HG02870 (cell line): Measurements from ENCODE around the gene CXCR5.

Experiments used
- ATAC-seq: cut with Tn5 transposase; IDR thresholded peaks from one replicate; pipeline ENCODE4 v1.9.1; 2021; ENCODE audit warnings: mild to moderate bottlenecking, moderate library complexity; ENCODE audit not compliant: unreplicated experiment

The CXCR5 gene

DNA sequence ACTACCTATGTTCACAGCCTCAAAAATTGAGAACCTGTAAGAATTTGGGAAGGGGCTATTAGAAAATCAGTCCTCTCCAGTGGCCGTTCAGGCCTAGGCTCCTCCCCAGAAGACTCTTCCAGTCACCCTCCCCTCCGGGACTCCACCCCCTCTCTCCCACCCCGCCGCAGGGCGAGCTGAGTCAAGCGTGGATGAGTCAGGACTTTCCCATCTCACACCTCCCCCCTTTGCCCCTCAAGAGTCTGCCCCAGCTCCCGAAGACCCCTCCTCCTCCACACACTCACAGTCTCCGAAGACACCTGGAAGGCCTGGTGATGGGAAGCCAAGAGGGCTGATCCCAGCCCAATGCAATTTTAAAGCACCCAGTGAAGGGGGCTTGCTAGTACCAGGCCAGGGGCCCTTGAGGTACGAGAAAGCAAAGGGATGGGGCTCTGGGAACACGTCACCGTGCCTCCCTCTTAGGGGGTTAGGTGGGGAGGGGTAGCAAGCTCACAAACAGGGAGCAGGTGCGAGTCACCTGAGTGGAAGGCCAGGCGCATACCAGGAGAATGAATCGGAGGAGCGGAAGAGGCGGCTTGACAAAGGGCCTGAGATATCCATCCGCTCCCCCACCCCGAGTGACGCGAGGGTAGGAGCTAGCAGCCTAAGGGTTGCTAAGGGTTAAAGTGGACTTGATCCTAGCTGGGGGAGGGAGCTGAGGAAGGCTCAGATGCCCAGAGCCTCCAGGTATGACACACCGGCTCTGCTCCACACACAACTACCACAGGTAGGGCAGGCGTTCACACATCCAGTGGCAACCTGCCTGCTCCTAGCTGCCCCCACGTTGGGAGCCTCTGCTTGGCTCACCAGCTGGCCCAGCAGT lies 28.4 kb downstream of the CXCR5 start:
- ATAC-seq, result no peak

DNA sequence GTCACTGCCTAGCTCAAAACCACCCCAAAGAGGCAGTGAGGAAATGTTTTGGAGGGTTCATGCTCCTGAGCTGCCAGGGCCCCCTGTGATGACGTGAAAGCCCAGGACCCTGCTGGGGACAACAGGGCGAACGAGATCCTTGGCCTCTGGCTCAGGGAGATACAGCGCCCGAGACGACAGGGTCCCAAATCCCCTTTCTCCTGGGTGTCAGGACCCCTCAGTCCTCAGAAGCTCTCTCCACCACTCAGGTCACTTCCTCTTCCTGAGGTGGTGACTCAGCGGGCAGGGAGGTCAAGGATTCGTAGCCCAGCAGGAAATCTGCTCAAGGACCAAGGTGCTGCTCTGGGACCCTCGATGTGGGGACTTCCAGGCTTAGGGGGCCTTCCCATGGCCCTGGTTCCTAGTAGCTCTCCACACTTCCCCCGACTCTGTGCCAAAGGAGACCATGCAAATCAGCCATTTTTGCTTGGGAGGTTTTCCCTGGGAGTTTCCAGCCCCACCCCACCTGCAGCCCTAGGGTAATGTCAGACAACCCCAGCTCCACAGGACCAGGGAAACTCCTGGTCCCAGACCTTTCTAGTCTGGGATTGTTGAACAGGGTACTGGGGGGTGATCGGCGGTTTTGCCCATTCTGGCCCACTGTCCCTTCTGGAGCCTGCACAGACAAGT lies 29.2 kb downstream of the CXCR5 start:
- no peak for ATAC-seq

DNA sequence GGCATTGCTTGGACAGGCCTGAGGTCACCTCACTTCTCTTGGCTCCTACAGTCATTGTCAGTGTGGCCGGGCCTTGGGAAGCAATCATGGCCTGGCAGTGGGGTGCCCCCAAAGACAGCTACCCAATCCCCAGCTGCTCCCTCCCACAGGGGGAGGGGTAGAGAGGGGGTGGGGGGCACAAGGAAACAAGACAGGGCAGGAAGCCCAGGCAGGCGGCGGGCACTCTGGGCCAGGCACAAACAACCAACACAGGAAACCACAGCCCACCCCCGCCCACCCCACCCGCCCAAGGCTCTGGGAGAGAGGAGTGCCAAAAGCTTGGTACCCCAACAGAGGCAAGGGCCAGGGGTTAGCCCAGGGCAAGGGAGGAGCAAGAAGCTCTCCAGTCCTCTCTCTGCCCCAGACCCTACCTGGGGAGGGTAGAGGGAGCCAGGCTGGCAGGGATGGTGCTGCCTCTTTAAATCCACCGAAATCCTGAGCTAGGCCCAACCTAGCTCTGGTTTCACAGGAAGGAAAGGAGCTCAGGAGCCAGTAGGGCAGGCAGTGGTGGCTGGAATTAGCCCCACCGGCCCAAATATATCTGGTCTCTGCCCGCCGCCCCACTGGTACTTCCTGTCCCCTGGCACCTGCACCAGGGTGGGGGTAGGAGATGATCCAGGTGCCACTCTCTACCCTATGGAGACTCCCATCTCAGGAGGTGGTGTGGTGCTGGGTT lies 29.9 kb downstream of the CXCR5 start:
- no peak for ATAC-seq

DNA sequence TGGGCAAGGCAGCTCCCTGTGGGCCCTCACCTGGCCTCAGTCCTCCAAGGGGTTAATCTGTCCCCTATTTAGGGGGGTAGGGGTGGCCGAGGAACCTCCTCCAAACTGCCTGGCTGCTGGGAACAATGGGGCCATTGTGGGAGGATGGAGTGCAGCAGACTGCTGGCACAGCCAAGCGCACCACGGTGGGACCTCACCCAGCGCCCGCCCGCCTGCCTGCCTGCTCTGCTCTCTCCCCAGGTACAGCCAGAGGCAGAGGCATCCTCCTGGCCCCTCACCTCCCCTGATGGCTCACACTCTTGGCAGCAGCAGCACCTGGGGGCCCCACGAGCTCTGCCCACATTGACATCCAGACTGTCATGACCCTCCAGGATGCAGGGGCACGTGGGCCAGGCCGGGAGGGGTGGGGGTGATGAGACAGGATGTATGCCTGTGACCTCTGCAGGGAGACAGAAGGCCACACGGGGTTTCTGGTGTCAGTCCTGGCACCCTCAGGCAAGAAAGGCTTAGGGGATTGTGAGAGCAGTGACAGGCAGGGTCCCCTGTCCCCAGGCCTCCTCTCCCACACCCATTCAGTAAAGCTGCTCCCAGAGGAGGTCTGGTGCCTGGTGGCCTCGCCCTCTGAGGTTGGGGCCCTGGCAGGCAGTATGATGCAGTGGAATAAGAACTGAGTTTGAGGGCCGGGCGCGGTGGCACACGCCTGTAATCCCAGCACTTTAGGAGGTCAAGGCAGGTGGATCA lies 30.7 kb downstream of the CXCR5 start:
- ATAC-seq, result no peak

DNA sequence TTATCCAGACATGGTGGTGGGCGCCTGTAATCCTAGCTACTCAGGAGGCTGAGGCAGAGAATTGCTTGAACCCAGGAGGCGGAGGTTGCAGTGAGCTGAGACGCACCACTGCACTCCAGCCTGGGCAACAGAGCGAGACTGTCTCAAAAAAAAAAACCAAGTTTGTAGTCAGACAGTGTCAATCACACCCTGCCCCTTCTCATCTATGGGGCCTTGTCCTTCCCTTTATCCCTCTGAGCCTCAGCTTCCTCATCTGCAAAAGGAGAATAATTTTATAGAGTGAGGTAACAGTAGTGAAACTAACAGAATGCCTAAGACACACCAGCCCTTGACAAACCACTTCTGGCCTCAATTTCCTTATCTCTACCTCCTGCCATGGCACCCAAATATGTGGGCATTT lies 31.3 kb downstream of the CXCR5 start:
- ATAC-seq, result no peak

DNA sequence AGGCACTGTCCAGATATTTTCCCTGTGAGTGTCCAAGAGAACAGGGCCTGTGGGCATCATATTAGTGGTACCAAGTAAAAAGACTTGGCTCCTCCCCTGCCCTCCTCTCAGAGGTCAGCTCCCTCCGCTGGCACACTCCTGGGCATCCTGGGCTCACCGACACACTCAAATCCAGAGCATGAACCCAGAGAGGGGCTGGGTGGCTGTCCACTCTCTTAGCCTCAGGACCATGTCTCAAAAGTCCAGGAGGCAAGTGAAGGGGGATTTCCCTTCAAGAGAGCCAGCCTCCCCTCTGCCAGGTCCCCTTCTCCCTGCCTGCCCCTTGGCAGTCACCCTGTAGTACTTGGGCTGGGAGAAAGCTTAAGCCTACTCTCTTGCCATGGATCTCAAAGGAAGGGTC lies 31.7 kb downstream of the CXCR5 start:
- ATAC-seq, result no peak

DNA sequence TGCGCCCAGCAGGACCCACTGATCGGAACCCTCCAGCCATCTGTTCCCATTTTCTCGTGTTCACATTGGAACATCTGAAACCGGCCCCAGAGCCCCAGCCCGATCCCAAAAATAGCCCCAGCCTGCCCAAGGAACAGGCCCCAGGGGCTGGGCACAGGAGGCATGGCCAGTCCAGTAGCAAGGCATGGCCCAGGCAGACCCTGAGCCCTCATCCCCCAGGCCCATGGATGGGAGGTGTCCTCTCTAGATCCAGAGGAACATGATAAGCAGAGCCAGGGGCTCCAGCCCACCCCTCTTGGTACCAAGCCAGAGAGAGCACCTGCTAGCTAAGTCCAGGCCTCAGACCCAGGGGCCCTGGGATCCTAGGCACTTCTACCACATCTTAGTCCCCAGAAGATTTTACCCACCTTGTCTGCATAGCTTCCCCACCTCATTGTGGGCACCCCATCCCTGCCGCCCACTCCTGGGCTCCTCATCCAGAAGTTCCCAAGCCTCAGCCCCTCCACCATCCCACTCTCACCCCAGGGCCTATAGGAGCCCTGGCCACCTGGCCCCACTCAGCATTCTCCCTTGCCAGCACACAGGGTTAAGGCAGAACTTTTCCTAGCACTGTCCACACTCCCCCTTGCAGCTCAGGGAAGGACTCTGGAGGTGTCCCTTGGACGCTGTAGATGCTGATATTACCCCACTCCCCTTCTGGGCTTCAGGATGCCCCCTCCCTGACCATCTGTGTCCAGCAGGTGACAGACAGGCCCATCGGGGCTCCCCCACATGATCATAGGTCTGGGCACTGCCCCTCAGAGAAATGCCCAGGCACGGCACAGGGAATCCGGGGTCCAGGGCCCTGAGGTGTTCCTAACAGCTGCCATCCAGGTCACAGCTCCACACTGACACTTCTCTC lies 32.5 kb downstream of the CXCR5 start:
- ATAC-seq, result no peak

DNA sequence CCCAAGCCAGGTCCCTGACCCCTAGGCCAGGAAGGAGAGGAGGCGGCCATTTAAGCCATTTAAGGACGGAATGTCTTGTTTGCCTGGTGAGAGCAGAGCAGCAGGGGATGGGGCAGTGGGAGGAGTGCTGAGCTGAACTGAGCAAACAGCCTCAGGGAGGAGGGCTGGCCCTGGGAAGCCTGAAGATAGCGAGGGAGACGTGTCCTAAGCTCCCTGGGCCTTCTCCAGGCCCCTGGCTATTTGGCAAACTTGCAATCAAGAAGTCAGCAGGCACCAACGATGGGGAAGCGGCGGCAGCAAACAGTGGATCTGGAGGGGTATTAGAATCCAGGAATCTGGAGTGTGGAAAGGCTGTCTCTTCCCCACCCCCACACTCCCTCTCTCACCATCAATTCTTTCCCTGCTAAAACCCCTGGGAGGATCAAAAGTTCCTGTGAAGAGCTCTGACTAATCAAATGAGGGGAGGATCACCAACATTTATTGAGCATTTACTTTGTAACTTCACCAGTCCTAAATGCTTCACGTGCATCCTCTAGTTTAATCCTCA lies 33.2 kb downstream of the CXCR5 start:
- ATAC-seq, result no peak

DNA sequence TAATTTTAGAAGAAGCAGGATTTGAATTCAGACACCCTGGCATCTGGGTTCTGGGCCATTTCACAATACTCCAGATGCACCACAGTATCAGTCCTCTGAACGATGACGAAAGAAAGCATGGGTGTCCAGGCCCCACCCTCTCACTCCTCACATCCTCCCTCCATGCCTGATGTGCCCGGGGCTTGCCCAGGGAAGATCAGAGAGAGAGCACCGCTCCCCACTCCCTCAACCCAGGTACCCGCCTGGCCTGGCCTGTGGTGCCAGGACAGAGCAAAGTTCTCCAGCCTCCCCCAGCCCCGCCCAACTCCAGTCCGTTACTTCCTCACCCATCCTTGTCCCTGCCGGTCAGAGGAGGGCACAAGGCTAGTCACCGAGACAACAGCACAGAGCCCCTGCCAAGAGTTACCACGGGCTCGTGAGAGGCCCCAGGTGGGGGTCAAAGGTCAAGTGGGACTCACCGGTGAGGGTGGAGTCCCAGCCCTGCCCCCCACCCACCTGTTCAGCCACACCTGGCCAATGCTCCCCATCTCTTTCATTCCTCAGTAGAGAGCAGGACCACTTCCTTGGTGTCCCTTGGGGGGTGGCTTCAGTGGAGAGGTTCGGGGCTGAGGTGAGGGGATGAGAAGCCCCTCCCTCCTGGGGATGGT lies 33.9 kb downstream of the CXCR5 start:
- ATAC-seq, result no peak

DNA sequence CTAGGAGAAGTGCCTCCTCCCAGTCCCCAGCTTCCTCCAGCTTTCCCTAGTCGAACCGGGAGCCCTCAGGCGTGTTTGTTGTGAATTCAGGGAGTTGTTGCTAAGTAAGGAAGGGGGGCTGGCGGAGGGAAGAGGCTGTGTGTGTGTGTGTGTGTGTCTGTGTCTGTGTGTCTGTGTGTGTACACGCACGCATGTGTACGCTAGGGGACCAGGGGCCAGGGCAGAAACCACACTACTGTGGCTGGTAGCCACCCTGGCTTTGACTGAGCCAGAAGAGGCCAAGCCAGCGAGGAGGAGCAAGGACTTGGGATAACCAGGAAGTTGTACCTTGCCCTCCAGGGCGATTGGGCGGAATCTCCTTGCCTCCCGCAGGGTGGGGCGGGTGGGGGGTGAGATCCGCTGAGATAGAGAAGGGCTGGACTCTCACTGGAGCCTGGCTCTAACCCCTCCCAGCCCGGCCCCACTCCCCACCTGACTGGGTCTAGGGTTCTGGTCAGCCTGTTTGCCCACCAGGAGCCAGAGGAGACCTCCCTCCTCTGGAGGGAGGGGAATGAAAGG lies 34.5 kb downstream of the CXCR5 start:
- no peak for ATAC-seq

DNA sequence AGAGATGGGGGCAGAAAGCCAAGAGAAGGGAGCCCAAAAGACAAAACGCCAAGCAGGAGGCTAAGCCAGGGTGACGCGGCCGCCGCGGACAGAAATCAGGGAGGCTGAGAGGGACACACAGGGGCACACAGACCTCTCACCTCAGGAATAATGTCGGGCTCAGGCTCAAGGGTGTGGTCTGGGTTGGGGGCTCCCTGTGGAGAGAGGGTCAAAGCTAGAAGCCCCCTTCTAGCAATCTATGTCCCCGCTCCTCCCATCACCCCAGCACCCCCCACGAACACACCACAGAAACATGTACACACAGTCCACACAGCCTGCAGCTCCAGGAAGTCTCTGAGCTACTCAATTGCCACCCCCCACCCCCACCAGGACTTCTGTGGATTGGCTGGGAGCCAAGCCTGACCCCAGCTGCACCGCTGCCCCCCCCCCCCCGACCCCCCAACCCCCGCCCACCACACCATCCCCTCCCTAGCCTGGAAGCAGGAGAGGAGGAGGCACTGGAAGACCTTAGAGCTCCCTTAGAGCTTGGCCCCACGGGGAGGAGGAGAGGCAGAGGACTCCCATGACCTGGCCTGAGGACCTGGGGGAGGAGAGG lies 35.1 kb downstream of the CXCR5 start:
- ATAC-seq, result no peak

DNA sequence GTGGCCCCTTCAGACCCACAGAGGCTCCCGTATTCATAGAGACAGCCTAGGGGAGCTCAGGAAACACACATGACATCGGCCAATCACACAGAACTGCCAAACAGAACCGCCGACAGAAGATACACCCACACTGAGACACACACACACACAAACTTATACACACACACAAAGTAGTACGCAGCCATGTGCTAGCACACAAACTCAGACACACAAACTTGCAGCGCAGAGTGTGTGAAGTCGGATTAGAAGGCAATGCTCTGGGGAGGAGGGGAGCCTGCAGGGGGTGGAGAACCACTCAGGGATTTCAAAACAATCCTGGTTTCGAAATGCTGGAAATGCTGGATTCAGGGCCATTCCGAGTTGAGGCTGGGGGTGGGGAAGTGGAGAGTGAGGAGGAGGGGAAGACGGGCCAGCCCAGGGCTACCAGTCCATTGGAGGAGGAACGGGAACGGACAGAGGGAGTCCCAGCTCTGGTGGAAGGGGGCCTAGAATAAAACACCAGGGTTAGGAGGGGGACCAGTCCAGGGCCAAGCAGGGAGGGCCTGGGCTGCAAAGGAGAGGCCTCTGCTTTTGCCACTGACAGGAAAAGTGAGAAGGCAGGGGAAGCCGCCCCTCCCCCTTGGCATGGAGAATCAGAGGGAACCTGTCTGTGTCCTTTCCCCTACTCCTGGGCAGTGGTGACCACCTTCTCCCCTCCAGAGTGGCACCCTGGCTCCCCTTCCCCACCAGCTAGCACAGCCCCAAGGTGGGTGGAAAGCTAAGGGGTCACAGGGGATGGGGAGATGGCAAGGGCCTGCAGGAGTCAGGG lies 37.6 kb downstream of the CXCR5 start:
- no peak for ATAC-seq

DNA sequence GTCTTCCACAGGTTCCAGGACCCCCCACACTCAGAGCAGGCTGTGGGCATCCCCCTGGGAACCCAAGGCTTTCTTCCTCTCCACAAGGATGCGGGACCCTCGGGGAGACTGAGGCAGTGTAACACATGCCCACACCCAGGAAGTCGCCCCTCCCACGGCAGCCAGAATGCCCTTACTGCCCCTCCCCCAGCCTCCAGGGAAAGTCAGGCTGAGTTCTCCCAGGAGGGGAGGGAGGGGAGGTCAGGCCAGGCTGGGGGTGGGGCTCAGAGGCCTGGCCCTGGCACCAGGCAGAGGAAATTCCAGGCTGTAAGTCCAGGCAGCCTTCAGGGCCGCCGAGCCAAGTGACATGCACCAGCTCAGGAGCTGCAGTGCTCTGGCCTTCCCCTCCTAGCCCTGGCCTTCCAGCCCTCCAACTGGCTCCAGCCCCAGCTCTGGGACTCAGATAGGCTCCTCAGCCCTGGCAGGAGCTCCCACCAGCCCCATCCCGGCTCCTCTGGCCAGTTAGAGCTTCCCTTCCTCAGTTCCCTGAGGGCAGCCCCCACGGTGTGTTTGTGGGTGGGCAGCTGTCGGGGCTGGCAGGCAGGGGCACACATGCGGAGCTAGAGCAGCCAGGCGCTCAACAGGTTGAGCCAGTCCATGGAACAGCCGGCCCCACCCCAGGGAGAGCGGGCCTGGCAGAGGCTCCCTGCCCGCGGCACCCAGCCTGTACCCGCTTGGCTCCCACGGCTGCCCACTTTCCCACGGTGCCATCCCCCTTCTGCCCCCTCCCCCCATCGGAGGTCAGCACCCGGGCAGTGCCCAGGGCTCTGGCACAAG lies 38.4 kb downstream of the CXCR5 start:
- ATAC-seq, result no peak

DNA sequence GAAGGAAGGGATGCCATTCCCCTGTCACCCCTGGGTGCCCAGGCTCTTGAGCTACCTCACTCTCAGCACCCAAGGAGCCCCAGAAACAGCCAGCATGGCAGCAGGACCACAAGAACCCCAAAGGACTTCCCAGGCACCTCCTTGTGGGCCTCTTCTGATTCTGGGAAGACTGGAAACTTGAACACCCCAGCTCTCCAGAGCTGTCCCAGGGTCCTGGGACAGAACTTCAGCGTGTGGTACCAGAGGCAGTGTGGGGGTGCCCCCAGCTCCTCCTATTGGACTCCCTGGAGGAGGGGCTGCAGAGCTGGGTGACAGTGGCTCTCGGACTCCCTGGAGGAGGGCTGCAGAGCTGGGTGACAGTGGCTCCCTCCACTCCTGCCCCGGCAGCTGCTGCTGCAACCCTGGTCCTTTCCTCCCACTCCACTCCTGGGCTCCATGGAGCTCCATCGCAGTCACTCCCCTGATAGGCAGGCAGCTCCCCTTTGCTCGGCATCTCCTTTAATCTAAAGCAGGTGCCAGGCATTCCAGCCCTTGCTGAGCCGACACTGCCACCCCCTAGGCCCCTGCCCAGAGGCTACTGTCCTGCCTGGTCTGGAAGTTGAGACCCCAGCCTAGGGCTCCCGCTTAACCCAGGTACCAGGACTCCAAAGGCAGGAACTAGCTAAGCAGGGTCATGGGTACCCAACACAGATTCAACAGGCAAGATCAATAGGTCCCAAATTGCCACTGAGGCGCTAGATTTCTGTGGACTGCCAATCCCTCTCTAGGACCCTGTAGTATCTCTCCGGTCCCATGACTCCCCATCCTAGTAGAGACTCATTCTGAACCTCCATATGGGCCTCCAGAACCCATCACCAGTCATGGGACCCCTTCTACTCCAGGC lies 39.3 kb downstream of the CXCR5 start:
- ATAC-seq, result no peak

DNA sequence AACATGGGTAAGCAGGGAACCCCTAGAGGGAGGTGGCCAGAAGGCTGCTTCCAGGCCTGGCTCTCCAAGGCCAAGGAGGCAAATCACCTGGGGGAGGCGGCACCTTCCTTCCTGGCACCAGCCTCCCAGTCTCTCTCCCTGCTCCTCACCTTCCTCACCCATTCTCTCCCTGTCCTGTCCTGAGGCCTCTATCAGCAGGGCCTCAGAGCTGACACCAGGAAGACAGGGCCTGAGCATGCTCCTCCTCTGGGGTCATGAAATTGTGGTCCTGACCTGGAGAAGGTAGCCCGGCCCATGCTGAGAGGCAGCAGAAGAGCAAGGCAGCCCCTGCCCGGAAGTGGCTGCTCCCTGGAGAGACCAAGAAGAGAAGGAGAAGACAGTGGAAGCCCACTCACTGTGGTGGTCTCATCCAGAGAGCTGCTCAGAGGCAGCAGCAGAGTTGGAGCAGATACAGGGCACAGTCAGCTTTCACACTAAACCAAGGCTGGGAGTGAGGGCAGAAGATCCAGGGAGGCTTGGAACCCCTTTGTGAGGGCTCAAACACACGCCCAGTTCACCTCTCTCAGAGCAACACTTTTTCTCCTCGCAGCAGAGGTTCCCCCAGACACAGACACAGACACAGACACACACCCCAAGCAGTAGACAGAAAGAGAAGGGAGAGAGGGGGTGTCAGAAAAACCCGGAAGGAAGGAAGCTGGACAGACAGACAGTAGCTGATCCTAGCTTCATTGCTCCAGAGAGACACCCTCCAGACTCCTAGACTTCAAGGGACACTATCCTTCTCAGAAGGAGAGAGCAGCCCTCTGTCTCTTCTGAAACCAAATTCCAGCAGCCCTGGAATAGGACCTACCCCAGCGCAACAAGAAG lies 40.3 kb downstream of the CXCR5 start:
- ATAC-seq, result no peak
